ENCODE measurements around the gene LIN7A.

Gene LIN7A

DNA sequence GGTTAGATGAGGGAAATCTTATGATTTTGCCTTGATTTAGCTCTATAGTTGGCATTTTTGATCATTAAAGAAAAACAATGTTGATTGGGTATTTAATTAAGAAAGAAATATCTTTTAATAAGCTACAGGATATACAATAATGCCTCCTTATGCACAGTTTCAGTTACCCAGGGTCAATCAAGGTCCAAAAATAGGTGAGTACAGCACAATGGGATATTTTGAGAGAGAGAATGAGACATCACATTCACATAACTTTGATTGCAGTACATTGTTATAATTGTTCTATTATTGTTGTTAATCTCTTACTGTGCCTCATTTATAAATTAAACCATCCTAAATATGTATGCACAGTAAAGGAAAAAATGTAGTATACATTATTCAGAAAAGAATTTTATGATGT, 118.9 kb downstream of the LIN7A start:
- Histone ChIP-seq H3K4me2 (ENCODE audit: low read depth, low read length, poor library complexity, severe bottlenecking) (no peak overlapping the region), H3K36me3 (ENCODE audit: low read length) (no peaks in the 10 kb centered on the region), H3K79me2 (ENCODE audit: insufficient read depth, low read length) (no peaks in the 10 kb centered on the region), H3K9me2 (replicated peaks; ENCODE audit: insufficient read depth, low read length) (no peaks in the 10 kb centered on the region), H3K4me3 (ENCODE audit: insufficient read depth, low read length, poor library complexity, severe bottlenecking) (no peak overlapping the region), H3K27ac (ENCODE audit: low read depth, low read length) (no peak overlapping the region), H3K9me3 (ENCODE audit: insufficient read depth, low read length) (no peaks in the 10 kb centered on the region), H3K9ac (ENCODE audit: low read length) (no peak overlapping the region), H2AFZ (ENCODE audit: low read depth, low read length, severe bottlenecking) (no peak overlapping the region), H4K20me1 (ENCODE audit: low read depth, low read length) (no peaks in the 10 kb centered on the region), H3K27me3 (ENCODE audit: low read length) (no peaks in the 10 kb centered on the region), H3F3A (ENCODE audit: insufficient read depth) (no peaks in the 10 kb centered on the region)
- TF ChIP-seq, protein P1, sequence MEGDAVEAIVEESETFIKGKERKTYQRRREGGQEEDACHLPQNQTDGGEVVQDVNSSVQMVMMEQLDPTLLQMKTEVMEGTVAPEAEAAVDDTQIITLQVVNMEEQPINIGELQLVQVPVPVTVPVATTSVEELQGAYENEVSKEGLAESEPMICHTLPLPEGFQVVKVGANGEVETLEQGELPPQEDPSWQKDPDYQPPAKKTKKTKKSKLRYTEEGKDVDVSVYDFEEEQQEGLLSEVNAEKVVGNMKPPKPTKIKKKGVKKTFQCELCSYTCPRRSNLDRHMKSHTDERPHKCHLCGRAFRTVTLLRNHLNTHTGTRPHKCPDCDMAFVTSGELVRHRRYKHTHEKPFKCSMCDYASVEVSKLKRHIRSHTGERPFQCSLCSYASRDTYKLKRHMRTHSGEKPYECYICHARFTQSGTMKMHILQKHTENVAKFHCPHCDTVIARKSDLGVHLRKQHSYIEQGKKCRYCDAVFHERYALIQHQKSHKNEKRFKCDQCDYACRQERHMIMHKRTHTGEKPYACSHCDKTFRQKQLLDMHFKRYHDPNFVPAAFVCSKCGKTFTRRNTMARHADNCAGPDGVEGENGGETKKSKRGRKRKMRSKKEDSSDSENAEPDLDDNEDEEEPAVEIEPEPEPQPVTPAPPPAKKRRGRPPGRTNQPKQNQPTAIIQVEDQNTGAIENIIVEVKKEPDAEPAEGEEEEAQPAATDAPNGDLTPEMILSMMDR (IDR thresholded peaks at IDR 0.05; ENCODE audit: insufficient read depth, low read length, poor library complexity, severe bottlenecking), result no peak
- TF ChIP-seq EZH2phosphoT487 (conservative IDR thresholded peaks at IDR 0.05; ENCODE audit: low read length), result no peak

- H3K79me2 ChIP-seq (ENCODE audit: insufficient read depth, low read length), result no peaks in the 10 kb centered on the region
- no peaks in the 10 kb centered on the region for H3K36me3 ChIP-seq (ENCODE audit: low read length)
- H3F3A ChIP-seq (ENCODE audit: insufficient read depth), result no peaks in the 10 kb centered on the region
- no peak overlapping the region for H3K4me3 ChIP-seq (ENCODE audit: insufficient read depth, low read length, poor library complexity, severe bottlenecking)
- no peaks in the 10 kb centered on the region for H3K27me3 ChIP-seq (ENCODE audit: low read length)
- H3K9me2 ChIP-seq (replicated peaks; ENCODE audit: insufficient read depth, low read length), result no peaks in the 10 kb centered on the region
- no peak overlapping the region for H3K27ac ChIP-seq (ENCODE audit: low read depth, low read length)
- no peaks in the 10 kb centered on the region for H3K9me3 ChIP-seq (ENCODE audit: insufficient read depth, low read length)
- no peak overlapping the region for H2AFZ ChIP-seq (ENCODE audit: low read depth, low read length, severe bottlenecking)
- H3K9ac ChIP-seq (ENCODE audit: low read length), result no peak overlapping the region
- no peak overlapping the region for H3K4me2 ChIP-seq (ENCODE audit: low read depth, low read length, poor library complexity, severe bottlenecking)
- H4K20me1 ChIP-seq (ENCODE audit: low read depth, low read length), result no peaks in the 10 kb centered on the region
- TF ChIP-seq EZH2phosphoT487 (conservative IDR thresholded peaks at IDR 0.05; ENCODE audit: low read length), result no peak
- TF ChIP-seq, protein P1 (IDR thresholded peaks at IDR 0.05; ENCODE audit: insufficient read depth, low read length, poor library complexity, severe bottlenecking), result no peak
These were observed 122.4 kb downstream of the LIN7A start for GRCh38 chr12:80815351-80815750.

DNA sequence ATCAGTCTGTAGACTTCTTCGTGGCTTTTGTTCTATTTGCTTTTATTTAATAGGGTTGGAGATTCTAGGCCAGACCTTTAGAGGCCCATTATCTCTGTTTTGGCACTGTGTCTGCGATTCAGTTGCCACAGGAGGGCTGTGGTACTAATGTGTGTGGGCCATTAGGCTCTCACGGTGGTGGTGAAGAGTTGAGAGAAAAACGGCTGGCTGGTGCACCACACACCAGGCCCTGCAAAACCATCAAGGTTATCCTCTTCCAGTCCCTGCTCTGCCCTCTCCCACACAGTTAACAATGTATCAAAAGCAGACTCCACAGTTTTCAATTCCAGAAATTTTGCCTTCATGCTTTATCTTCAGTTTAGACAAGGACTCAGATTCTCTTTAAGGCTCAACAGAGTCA, 123.3 kb downstream of the LIN7A start:
- no peak for TF ChIP-seq EZH2phosphoT487 (conservative IDR thresholded peaks at IDR 0.05; ENCODE audit: low read length)
- TF ChIP-seq, protein P1 (IDR thresholded peaks at IDR 0.05; ENCODE audit: insufficient read depth, low read length, poor library complexity, severe bottlenecking), result no peak
- no peaks in the 10 kb centered on the region for H3K9me3 ChIP-seq (ENCODE audit: insufficient read depth, low read length)
- no peaks in the 10 kb centered on the region for H3F3A ChIP-seq (ENCODE audit: insufficient read depth)
- no peak overlapping the region for H3K9ac ChIP-seq (ENCODE audit: low read length)
- H3K27ac ChIP-seq (ENCODE audit: low read depth, low read length), result no peak overlapping the region
- no peaks in the 10 kb centered on the region for H4K20me1 ChIP-seq (ENCODE audit: low read depth, low read length)
- no peaks in the 10 kb centered on the region for H3K27me3 ChIP-seq (ENCODE audit: low read length)
- no peak overlapping the region for H3K4me2 ChIP-seq (ENCODE audit: low read depth, low read length, poor library complexity, severe bottlenecking)
- no peaks in the 10 kb centered on the region for H3K36me3 ChIP-seq (ENCODE audit: low read length)
- no peak overlapping the region for H2AFZ ChIP-seq (ENCODE audit: low read depth, low read length, severe bottlenecking)
- H3K9me2 ChIP-seq (replicated peaks; ENCODE audit: insufficient read depth, low read length), result no peaks in the 10 kb centered on the region
- no peak overlapping the region for H3K4me3 ChIP-seq (ENCODE audit: insufficient read depth, low read length, poor library complexity, severe bottlenecking)
- H3K79me2 ChIP-seq (ENCODE audit: insufficient read depth, low read length), result no peaks in the 10 kb centered on the region

Data from SU-DHL-6 (cell line).